OCI-LY1 (cell line): ENCODE data around the gene MCC.

Experiments
- CTCF ChIP-seq: fragments of 200-600 bp; sonication (generic), shearing (Covaris generic); IDR thresholded peaks from 2 replicates; pipeline ENCODE4 v1.5.1; 2017; ENCODE audit warnings: mild to moderate bottlenecking, antibody characterized with exemption, low read length, moderate library complexity, mixed read lengths
- EZH2 ChIP-seq: fragments of 200-600 bp; sonication (generic), shearing (Covaris generic); IDR thresholded peaks from 2 replicates; pipeline ENCODE4 v1.8.0; 2017; ENCODE audit warnings: borderline replicate concordance, mixed run types, mild to moderate bottlenecking, antibody characterized with exemption, low read length, moderate library complexity, mixed read lengths

- TF ChIP-seq CTCF (peak; percentile 34; the same call in 1 of the 2 replicates), EZH2 (no peak)
Measured at GRCh38 chr5:113336975-113337374, 151.3 kb downstream of the MCC start.
